A204.1 (cell line): ENCODE data around the gene ST3GAL2.
"Not testable (repeated sequence)": the region's sequence is repeated elsewhere in the genome, so short reads cannot be mapped to it uniquely, and the experiment has no call there.

Experiments
- FAIRE-seq: peaks from 2 replicates; lab custom pipeline; 2012; peaks lifted over from hg19 to GRCh38; lab: Jason Lieb, UNC

ST3GAL2 gene

GRCh38 chr16:70467113-70467512 lies 28.2 kb upstream of the ST3GAL2 start:
- FAIRE-seq: no peak

GRCh38 chr16:70466805-70467076 lies 27.8 kb upstream of the ST3GAL2 start:
- no peak for FAIRE-seq

GRCh38 chr16:70465999-70466804 lies 27.3 kb upstream of the ST3GAL2 start:
- FAIRE-seq: no peak

- FAIRE-seq: no peak
Observed at GRCh38 chr16:70463235-70463634, 24.3 kb upstream of the ST3GAL2 start.

- FAIRE-seq: no peak
Observed at GRCh38 chr16:70460737-70461261, 21.9 kb upstream of the ST3GAL2 start.

GRCh38 chr16:70457446-70458166 lies 18.7 kb upstream of the ST3GAL2 start:
- no peak for FAIRE-seq

GRCh38 chr16:70455910-70456309 lies 17.0 kb upstream of the ST3GAL2 start:
- no peak for FAIRE-seq

- FAIRE-seq: no peak
Observed at GRCh38 chr16:70454222-70455034, 15.5 kb upstream of the ST3GAL2 start, which contains the start of gene FCSK. Gene FCSK, plus strand, starts transcription at chr16:70454595. Its CDS starts 8,596 bp downstream, at chr16:70463191.

GRCh38 chr16:70453892-70454221 lies 15.0 kb upstream of the ST3GAL2 start:
- FAIRE-seq: no peak

- FAIRE-seq: no peak
Observed at GRCh38 chr16:70453117-70453891, 14.4 kb upstream of the ST3GAL2 start.

GRCh38 chr16:70451004-70451340 lies 12.1 kb upstream of the ST3GAL2 start:
- FAIRE-seq: not testable (repeated sequence)

GRCh38 chr16:70450142-70451003 lies 11.5 kb upstream of the ST3GAL2 start:
- FAIRE-seq: not testable (repeated sequence)

- no peak for FAIRE-seq
Observed at GRCh38 chr16:70448075-70448474, 9.2 kb upstream of the ST3GAL2 start.

- FAIRE-seq: no peak
Observed at GRCh38 chr16:70444249-70445063, 5.6 kb upstream of the ST3GAL2 start.

- FAIRE-seq: no peak
Observed at GRCh38 chr16:70442344-70442743, 3.4 kb upstream of the ST3GAL2 start.

GRCh38 chr16:70441406-70441990 lies 2.6 kb upstream of the ST3GAL2 start:
- FAIRE-seq: no peak

GRCh38 chr16:70440009-70440692 lies 1.3 kb upstream of the ST3GAL2 start:
- FAIRE-seq: no peak

- FAIRE-seq: no peak
Observed at GRCh38 chr16:70438585-70438968, 323 bp downstream of the ST3GAL2 start.
